ENCODE measurements around the gene FOXC2.

FOXC2 gene

GRCh38 chr16:86558355-86559193 is 8.1 kb upstream of the FOXC2 start:
- DNase-seq = no peak

GRCh38 chr16:86559802-86560305 is 6.8 kb upstream of the FOXC2 start:
- no peak for DNase-seq

- DNase-seq = no peak
Observed at GRCh38 chr16:86562356-86562755, 4.3 kb upstream of the FOXC2 start.

GRCh38 chr16:86563469-86564345 is 2.9 kb upstream of the FOXC2 start:
- DNase-seq = no peak

GRCh38 chr16:86565181-86565631 is 1.4 kb upstream of the FOXC2 start:
- DNase-seq = no peak

- DNase-seq = no peak
Observed at GRCh38 chr16:86565644-86566511, 751 bp upstream of the FOXC2 start.

- no peak for DNase-seq
Observed at GRCh38 chr16:86566966-86567700, 504 bp downstream of the FOXC2 start.

GRCh38 chr16:86567701-86568581 is 1.3 kb downstream of the FOXC2 start:
- DNase-seq = no peak

- no peak for DNase-seq
Observed at GRCh38 chr16:86568677-86569623, 2.3 kb downstream of the FOXC2 start.

GRCh38 chr16:86569701-86570447 is 3.2 kb downstream of the FOXC2 start:
- DNase-seq = no peak

- no peak for DNase-seq
Observed at GRCh38 chr16:86570558-86571529, 4.2 kb downstream of the FOXC2 start.

GRCh38 chr16:86571530-86571915 is 4.9 kb downstream of the FOXC2 start:
- no peak for DNase-seq

- DNase-seq = no peak
Observed at GRCh38 chr16:86572041-86572521, 5.5 kb downstream of the FOXC2 start.

- no peak for DNase-seq
Observed at GRCh38 chr16:86572606-86573005, 6.0 kb downstream of the FOXC2 start.

- DNase-seq = no peak
Observed at GRCh38 chr16:86573215-86573614, 6.6 kb downstream of the FOXC2 start.

- no peak for DNase-seq
Observed at GRCh38 chr16:86573646-86574508, 7.2 kb downstream of the FOXC2 start.

Measured in activated gamma-delta T cell (primary cell).